Right lobe of liver (tissue), 4 donors: ENCODE measurements around the gene TSBP1.
"Not testable (repeated sequence)": the region's sequence is repeated elsewhere in the genome, so short reads cannot be mapped to it uniquely, and the experiment has no call there.

Source experiments
- CTCF ChIP-seq, 4 donors: fragments of 200-600 bp in 3 of 4; fragments of 450-650 bp in 1 of 4; IDR thresholded peaks; one replicate each; pipeline versions ENCODE4 v1.5.1 to v1.8.0; 2016 to 2022; ENCODE audit warnings: antibody characterized with exemption in 4 of 4, mild to moderate bottlenecking in 2 of 4
- POLR2A ChIP-seq: fragments of 450-650 bp; IDR thresholded peaks from one replicate; pipeline ENCODE4 v1.6.1; 2017; ENCODE audit warnings: antibody characterized with exemption, mild to moderate bottlenecking
- donor health status: DM: no; HTN: no; CAD: no.
- donor health status: DM: no; HTN: no; CAD: no.
- donor health status: DM: no; HTN: yes; CAD: no.

GRCh38 chr6:32273801-32274577, 97.7 kb downstream of the TSBP1 start:
- TF ChIP-seq CTCF (IDR thresholded peaks at IDR 0.05); POLR2A: not testable (repeated sequence)
